Chondrocyte (in vitro differentiated cells): ENCODE data around the gene CASTOR1. TPM values are rescaled to one million over a fixed set of nuclear protein-coding genes. Genes with fewer than 3 reads are reported as not detected.

ENCODE experiments used
- total RNA-seq: library from RNA; stranded (reverse); gene quantifications from 3 replicates; pipeline ENCODE4 v1.2.1, GENCODE V29; 2021

Gene CASTOR1
- total RNA-seq, 1 donor from 2014 or later: 12.1 TPM

Other genes starting within 250 kb of the CASTOR1 start
- not detected in 3 replicates for gene HORMAD2, start 209.0 kb downstream of the CASTOR1 start, total RNA-seq
- gene LIF, start 42.7 kb downstream of the CASTOR1 start, total RNA-seq: 18.9 to 21.5 TPM (median 21.3 TPM) in 3 replicates
- not detected in 3 replicates for gene OSM, start 22.7 kb downstream of the CASTOR1 start, total RNA-seq
- gene TBC1D10A, start 37.4 kb upstream of the CASTOR1 start, total RNA-seq: 24.3 to 28.0 TPM (median 26.9 TPM) in 3 replicates
- 110 to 127 TPM (median 115 TPM) in 3 replicates for gene SF3A1, start 67.4 kb upstream of the CASTOR1 start, total RNA-seq
- 2.1 to 3.1 TPM (median 2.3 TPM) in 3 replicates for gene CCDC157, start 67.5 kb upstream of the CASTOR1 start, total RNA-seq
- gene RNF215, start 97.9 kb upstream of the CASTOR1 start, total RNA-seq: 35.2 to 36.2 TPM (median 36.0 TPM) in 3 replicates
- 15.5 to 39.5 TPM (median 15.6 TPM) in 3 replicates for gene SEC14L2, start 107.5 kb upstream of the CASTOR1 start, total RNA-seq
- gene MTFP1, start 136.3 kb upstream of the CASTOR1 start, total RNA-seq: 9.3 to 12.7 TPM (median 12.1 TPM) in 3 replicates
- not detected in 3 replicates for gene SEC14L3, start 182.5 kb upstream of the CASTOR1 start, total RNA-seq
- gene SEC14L4, start 216.2 kb upstream of the CASTOR1 start, total RNA-seq: not detected in 3 replicates